Hepatocyte (in vitro differentiated cells): Measurements from ENCODE around the gene VASN. TPM values are rescaled to one million over a fixed set of nuclear protein-coding genes. Genes with fewer than 3 reads are reported as not detected.

Source experiments
- DNase-seq: peaks from one replicate; pipeline ENCODE4 v3.0.0-alpha.2; 2016; ENCODE audit warnings: low spot score
- H2AFZ ChIP-seq: fragments of 200-600 bp; sonication (generic); 2 replicates; pipeline ENCODE4 v1.6.0; 2016; ENCODE audit warnings: antibody characterized with exemption, mild to moderate bottlenecking
- H3K27ac ChIP-seq: fragments of 200-600 bp; sonication (generic); 2 replicates; pipeline ENCODE4 v1.5.1; 2016; ENCODE audit warnings: mild to moderate bottlenecking
- H3K27me3 ChIP-seq: fragments of 200-600 bp; sonication (generic); 2 replicates; pipeline ENCODE4 v1.6.1; 2016
- H3K36me3 ChIP-seq: fragments of 200-600 bp; sonication (generic); replicated peaks from 2 replicates; pipeline ENCODE4 v1.5.1; 2016; ENCODE audit warnings: low read depth; ENCODE audit not compliant: insufficient read depth
- H3K4me1 ChIP-seq: fragments of 200-600 bp; sonication (generic); 2 replicates; pipeline ENCODE4 v1.5.1; 2016; ENCODE audit warnings: mild to moderate bottlenecking, moderate library complexity; ENCODE audit not compliant: insufficient read depth
- H3K4me2 ChIP-seq: fragments of 200-600 bp; sonication (generic); 2 replicates; pipeline ENCODE4 v1.6.0; 2016
- H3K4me3 ChIP-seq: fragments of 200-600 bp; sonication (generic); 2 replicates; pipeline ENCODE4 v1.5.1; 2016; ENCODE audit warnings: mild to moderate bottlenecking
- H3K79me2 ChIP-seq: fragments of 200-600 bp; sonication (generic); 2 replicates; pipeline ENCODE4 v1.6.0; 2017; ENCODE audit warnings: mild to moderate bottlenecking
- H3K9me2 ChIP-seq: fragments of 200-600 bp; sonication (generic); replicated peaks from 2 replicates; pipeline ENCODE4 v1.6.0; 2017; ENCODE audit warnings: mild to moderate bottlenecking; ENCODE audit not compliant: insufficient read depth
- H3K9me3 ChIP-seq: fragments of 200-600 bp; sonication (generic); 2 replicates; pipeline ENCODE4 v1.5.1; 2016; ENCODE audit warnings: low read depth, mild to moderate bottlenecking
- H4K20me1 ChIP-seq: fragments of 200-600 bp; sonication (generic); 2 replicates; pipeline ENCODE4 v1.6.0; 2016; ENCODE audit warnings: mild to moderate bottlenecking; ENCODE audit not compliant: insufficient read depth, poor library complexity, severe bottlenecking
- CTCF ChIP-seq: fragments of 200-600 bp; sonication (generic); IDR thresholded peaks from 2 replicates; pipeline ENCODE4 v1.5.1; 2016; ENCODE audit warnings: antibody characterized with exemption, mild to moderate bottlenecking; ENCODE audit not compliant: poor library complexity
- EZH2 ChIP-seq: fragments of 200-600 bp; sonication (generic); IDR thresholded peaks from 2 replicates; pipeline ENCODE4 v1.6.1; 2016; ENCODE audit warnings: antibody characterized with exemption, mild to moderate bottlenecking, borderline replicate concordance
- EZH2phosphoT487 ChIP-seq: fragments of 200-600 bp; sonication (generic); IDR thresholded peaks from one replicate; pipeline ENCODE4 v1.6.1; 2018; ENCODE audit warnings: antibody characterized with exemption, mild to moderate bottlenecking, low read depth, moderate library complexity; ENCODE audit not compliant: unreplicated experiment, severe bottlenecking
- WGBS: methylation state at CpG from one replicate; pipeline ENCODE4 v1.1.6; 2016; ENCODE audit warnings: low lambda C conversion rate; ENCODE audit errors: missing lambda C conversion rate; 5-methylcytosine and 5-hydroxymethylcytosine counted together
- polyA plus RNA-seq: library from polyadenylated mRNA; unstranded; fragments of >200 nt; fragmentation: Nextera tagmentation; extraction: Ambion mirVana; gene quantifications from 2 replicates; pipeline ENCODE4 v1.2.1, GENCODE V29; 2016
- total RNA-seq: library from RNA; depleted of rRNA; stranded (reverse); fragments of >200 nt; gene quantifications from 2 replicates; pipeline ENCODE4 v1.2.3, GENCODE V29; 2014

Gene VASN
- total and polyA plus RNA-seq, 2 experiments from 2014 or later = 12.1 to 64.2 TPM

GRCh38 chr16:4351880-4352279, 19.8 kb upstream of the VASN start:
- Histone ChIP-seq H3K9me2 (no peaks in the 10 kb centered on the region), H3K4me3 (no peak overlapping the region), H3K4me2 (peak overlapping the region; percentile 65), H3K79me2 (peaks cover 34% of the 10 kb centered on the region), H3K36me3 (no peaks in the 10 kb centered on the region), H3K27ac (no peak overlapping the region), H3K27me3 (no peaks in the 10 kb centered on the region), H4K20me1 (peaks cover 8% of the 10 kb centered on the region), H2AFZ (no peak overlapping the region), H3K4me1 (peaks cover 12% of the 10 kb centered on the region), H3K9me3 (no peaks in the 10 kb centered on the region)
- TF ChIP-seq CTCF (no peak), EZH2phosphoT487 (no peak), EZH2 (no peak)
- no peak for DNase-seq
- WGBS = 81% methylated on average over 7 of the region's 7 CpGs

- H3K9me3 ChIP-seq = no peaks in the 10 kb centered on the region
- peaks cover 9% of the 10 kb centered on the region for H3K4me1 ChIP-seq
- no peaks in the 10 kb centered on the region for H3K36me3 ChIP-seq
- no peak for DNase-seq
- no peak overlapping the region for H2AFZ ChIP-seq
- 95% methylated on average over 5 of the region's 5 CpGs for WGBS
- H3K4me2 ChIP-seq = no peak overlapping the region
- no peaks in the 10 kb centered on the region for H3K9me2 ChIP-seq
- H3K79me2 ChIP-seq = peaks cover 24% of the 10 kb centered on the region
- no peak overlapping the region for H3K27ac ChIP-seq
- peaks cover under 1% of the 10 kb centered on the region for H4K20me1 ChIP-seq
- no peak overlapping the region for H3K4me3 ChIP-seq
- H3K27me3 ChIP-seq = no peaks in the 10 kb centered on the region
- TF ChIP-seq EZH2 = no peak
- no peak for TF ChIP-seq CTCF
- TF ChIP-seq EZH2phosphoT487 = no peak
Observed at GRCh38 chr16:4352843-4353242, 18.8 kb upstream of the VASN start.

GRCh38 chr16:4353675-4354074, 18.0 kb upstream of the VASN start:
- no peaks in the 10 kb centered on the region for H4K20me1 ChIP-seq
- no peaks in the 10 kb centered on the region for H3K36me3 ChIP-seq
- no peak for DNase-seq
- no peak overlapping the region for H2AFZ ChIP-seq
- no peaks in the 10 kb centered on the region for H3K9me3 ChIP-seq
- WGBS = 96% methylated on average over 4 of the region's 4 CpGs
- H3K4me3 ChIP-seq = no peak overlapping the region
- no peak overlapping the region for H3K27ac ChIP-seq
- peaks cover under 1% of the 10 kb centered on the region for H3K4me1 ChIP-seq
- H3K9me2 ChIP-seq = no peaks in the 10 kb centered on the region
- peaks cover 18% of the 10 kb centered on the region for H3K79me2 ChIP-seq
- TF ChIP-seq EZH2phosphoT487 = no peak
- no peak for TF ChIP-seq EZH2
- no peak for TF ChIP-seq CTCF
- H3K4me2 ChIP-seq = no peak overlapping the region
- H3K27me3 ChIP-seq = no peaks in the 10 kb centered on the region
